Stomach (tissue), 9 donors: ENCODE results near the gene NEDD9. TPM values are rescaled to one million over a fixed set of nuclear protein-coding genes. Genes with fewer than 3 reads are reported as not detected.
A peak's percentile ranks its signal among the peaks of the same experiment; 100 is the strongest.

Experiments
- DNase-seq, 2 donors: peaks; one replicate each; pipeline versions ENCODE4 v3.0.0 to v3.0.0-alpha.2; 2013 to 2019
- H3K27ac ChIP-seq, 5 donors: fragments of 200-600 bp in 4 of 5; sonication (generic) in 4 of 5; one replicate each; pipeline ENCODE4 v1.5.1; 2013 to 2019; ENCODE audit warnings: mild to moderate bottlenecking in 1 of 5, moderate library complexity in 1 of 5
- H3K27me3 ChIP-seq, 3 donors: fragments of 200-600 bp; sonication (generic); one replicate each; pipeline ENCODE4 v1.5.1; 2017 to 2019; ENCODE audit warnings: mixed run types in 1 of 3
- H3K36me3 ChIP-seq, 4 donors: fragments of 200-600 bp; sonication (generic); 1 replicate in 3 of 4; 2 replicates in 1 of 4; pipeline ENCODE4 v1.5.1; 2016 to 2019
- H3K4me1 ChIP-seq, 4 donors: fragments of 200-600 bp; sonication (generic); one replicate each; pipeline ENCODE4 v1.5.1; 2016 to 2019
- H3K4me3 ChIP-seq, 4 donors: fragments of 200-600 bp; sonication (generic) in 3 of 4; one replicate each; pipeline ENCODE4 v1.5.1; 2016 to 2019; ENCODE audit warnings: mild to moderate bottlenecking in 1 of 4
- H3K9me3 ChIP-seq, 4 donors: fragments of 200-600 bp; sonication (generic); one replicate each; pipeline ENCODE4 v1.5.1; 2016 to 2019
- CTCF ChIP-seq, 7 experiments: fragments of 450-650 bp in 4 of 7; fragments of 200-600 bp in 3 of 7; sonication (generic) in 3 of 7; IDR thresholded peaks; one replicate each; pipeline ENCODE4 v1.5.1; 2016 to 2019; ENCODE audit warnings: antibody characterized with exemption in 7 of 7, control low read depth in 2 of 7, mild to moderate bottlenecking in 1 of 7
- EP300 ChIP-seq: sonication (generic); formaldehyde crosslinking; IDR thresholded peaks from one replicate; pipeline ENCODE4 v1.6.1; 2017; ENCODE audit warnings: antibody characterized with exemption
- POLR2A ChIP-seq, 4 donors: fragments of 450-650 bp; IDR thresholded peaks; one replicate each; pipeline ENCODE4 v1.6.1; 2016; ENCODE audit warnings: antibody characterized with exemption in 4 of 4, control low read depth in 2 of 4, mild to moderate bottlenecking in 1 of 4, moderate library complexity in 1 of 4
- POLR2AphosphoS5 ChIP-seq, 3 donors: sonication (generic); formaldehyde crosslinking; IDR thresholded peaks; one replicate each; pipeline ENCODE4 v1.6.1; 2016; ENCODE audit warnings: antibody characterized with exemption in 3 of 3
- WGBS, 5 donors: extraction: QIAGEN DNeasy Blood & Tissue Kit in 3 of 5; methylation state at CpG; one replicate each; pipeline versions ENCODE4 v1.1.5 to v1.1.7; 2013 to 2018; 5-methylcytosine and 5-hydroxymethylcytosine counted together
- intact Hi-C: fragments of 100-400 bp; cut with DNase I; formaldehyde crosslinking; loops from one replicate; pipeline ENCODE4 v1.15.1; 2023; ENCODE audit warnings: low total_unique reads
- polyA plus RNA-seq, 3 donors: library from polyadenylated mRNA; stranded (reverse); fragments of 200-250 nt; gene quantifications; one replicate each; pipeline ENCODE4 v1.2.3, GENCODE V29; 2013
- total RNA-seq, 5 donors: library from RNA; depleted of rRNA; stranded (reverse); fragments of >200 nt; gene quantifications; one replicate each; pipeline versions ENCODE4 v1.1.0 to v1.2.3, GENCODE V29; 2014 to 2016
- donor health status: healthy with polysubstance abuse.
- donor health status: Bipolar disorder and iron deficiency.
- donor health status: healthy.

The NEDD9 gene
- total and polyA plus RNA-seq, 8 donors, result 4.2 to 97.9 (median 26.9) TPM

- Histone ChIP-seq H3K36me3 (no peaks in the 10 kb centered on the region), H3K27ac (peak overlapping the region; percentile 74 to 85 (median 83)), H3K27me3 (no peaks in the 10 kb centered on the region), H3K9me3 (no peaks in the 10 kb centered on the region), H3K4me3 (no peak overlapping the region), H3K4me1 (peaks cover 60 to 100% (median 93%) of the 10 kb centered on the region in 4 donors)
- intact Hi-C loops, result no loop called here
- TF ChIP-seq POLR2A (IDR thresholded peaks at IDR 0.05) (no peak), EP300 (peak; percentile 17), CTCF (IDR thresholded peaks at IDR 0.05) (no peak), POLR2AphosphoS5 (IDR thresholded peaks at IDR 0.05) (peak in 2 of 3 donors; percentile 68 to 69)
- DNase-seq, result peak in 1 of 2 donors; percentile 85
- 16 to 49% (median 30%) methylated on average over 11 to 12 of the region's 12 CpGs for whole genome bisulfite sequencing, 5 donors
These were observed 13.7 kb downstream of the NEDD9 start for GRCh38 chr6:11218538-11219399.

GRCh38 chr6:11218102-11218442 is 14.4 kb downstream of the NEDD9 start:
- no peak for DNase-seq
- Histone ChIP-seq H3K4me1 (peaks cover 67 to 100% (median 94%) of the 10 kb centered on the region in 4 donors), H3K27ac (peak overlapping the region; percentile 74 to 86 (median 83)), H3K9me3 (no peaks in the 10 kb centered on the region), H3K27me3 (no peaks in the 10 kb centered on the region), H3K4me3 (no peak overlapping the region), H3K36me3 (peaks cover 0 to 6% (median 2%) of the 10 kb centered on the region in 4 donors)
- intact Hi-C loops, result no loop called here
- TF ChIP-seq POLR2A (IDR thresholded peaks at IDR 0.05) (no peak), EP300 (no peak), CTCF (IDR thresholded peaks at IDR 0.05) (no peak), POLR2AphosphoS5 (IDR thresholded peaks at IDR 0.05) (no peak)
- 61 to 84% (median 76%) methylated on average over 3 of the region's 3 CpGs for WGBS, 5 donors

GRCh38 chr6:11217360-11218101 is 14.9 kb downstream of the NEDD9 start:
- H3K27me3 ChIP-seq, result no peaks in the 10 kb centered on the region
- no peaks in the 10 kb centered on the region for H3K9me3 ChIP-seq
- intact Hi-C loops, result no loop called here
- H3K4me3 ChIP-seq, result no peak overlapping the region
- peaks cover 69 to 100% (median 93%) of the 10 kb centered on the region in 4 donors for H3K4me1 ChIP-seq
- 49 to 63% (median 52%) methylated on average over 4 of the region's 4 CpGs for WGBS, 5 donors
- DNase-seq, result peak; percentile 59 to 87
- TF ChIP-seq POLR2AphosphoS5 (IDR thresholded peaks at IDR 0.05) (peak in 2 of 3 donors; percentile 54 to 64), EP300 (no peak)
- H3K27ac ChIP-seq, result peak overlapping the region; percentile 74 to 86 (median 83)
- H3K36me3 ChIP-seq, result peaks cover 0 to 9% (median 3%) of the 10 kb centered on the region in 4 donors

GRCh38 chr6:11215773-11216172 is 16.7 kb downstream of the NEDD9 start:
- peaks cover 70 to 95% (median 87%) of the 10 kb centered on the region in 4 donors for H3K4me1 ChIP-seq
- intact Hi-C loops, result no loop called here
- H3K27me3 ChIP-seq, result no peaks in the 10 kb centered on the region
- H3K36me3 ChIP-seq, result peaks cover 0 to 27% (median 12%) of the 10 kb centered on the region in 4 donors
- TF ChIP-seq POLR2AphosphoS5 (IDR thresholded peaks at IDR 0.05) (no peak), EP300 (no peak), POLR2A (IDR thresholded peaks at IDR 0.05) (no peak), CTCF (IDR thresholded peaks at IDR 0.05) (no peak)
- no peak overlapping the region for H3K4me3 ChIP-seq
- DNase-seq, result peak; percentile 58 to 59
- H3K27ac ChIP-seq, result peak overlapping the region; percentile 57 to 85 (median 81)
- 32 to 60% (median 50%) methylated on average over 7 of the region's 7 CpGs for WGBS, 5 donors
- no peaks in the 10 kb centered on the region for H3K9me3 ChIP-seq
